Measurements from ENCODE around the gene URGCP. TPM values are rescaled to one million over a fixed set of nuclear protein-coding genes. Genes with fewer than 3 reads are reported as not detected.

The URGCP gene
- total RNA-seq, 1 experiment from 2014 or later, result 30.7 TPM

DNA sequence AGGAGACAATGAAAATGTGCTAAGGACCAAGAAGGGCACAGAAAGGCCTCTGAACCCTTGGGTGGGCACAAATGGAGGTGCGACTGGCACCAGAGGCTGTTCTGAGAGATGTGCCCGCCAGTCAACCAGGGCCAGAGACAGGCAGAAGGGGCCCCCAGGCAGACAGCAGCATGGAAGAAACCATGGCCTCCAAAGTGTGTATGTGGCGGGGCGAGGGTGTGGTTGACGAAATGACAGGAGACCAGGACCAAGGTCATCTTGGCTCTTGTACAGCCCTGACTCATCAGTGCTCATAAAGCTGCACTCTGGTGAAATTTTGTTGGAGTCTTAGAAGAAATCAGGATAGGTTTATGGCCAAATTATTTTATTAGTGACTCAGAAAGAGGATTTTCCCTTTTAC is 33.1 kb downstream of the URGCP start:
- Histone ChIP-seq H3K18ac (ENCODE audit: insufficient read length, low read depth, low read length) (no peak overlapping the region), H3K79me1 (ENCODE audit: insufficient read depth, low read depth, low read length, poor library complexity, severe bottlenecking) (no peaks in the 10 kb centered on the region), H2AK5ac (ENCODE audit: insufficient read length, low read length) (no peak overlapping the region), H2BK120ac (ENCODE audit: low read depth, low read length, poor library complexity, severe bottlenecking) (no peak overlapping the region), H4K91ac (ENCODE audit: insufficient read length, low read depth, low read length) (no peak overlapping the region), H4K8ac (replicated peaks; ENCODE audit: insufficient read length, low read depth, low read length) (no peak overlapping the region), H2BK12ac (ENCODE audit: insufficient read length, low read depth, low read length) (no peak overlapping the region), H3K27me3 (ENCODE audit: insufficient read depth, low read length) (0 out of 2 replicates have a peak, but pooled peaks cover 2% of the 10 kb centered on the region), H2BK20ac (ENCODE audit: low read depth, low read length, poor library complexity, severe bottlenecking) (no peak overlapping the region), H3K14ac (ENCODE audit: insufficient read depth, low read length) (no peak overlapping the region), H3K4me2 (ENCODE audit: insufficient read depth, insufficient read length, low read length) (no peak overlapping the region), H2BK5ac (ENCODE audit: insufficient read length, low read length) (no peak overlapping the region), H3K23me2 (ENCODE audit: insufficient read length, low read depth, low read length, poor library complexity, severe bottlenecking) (peaks cover 6% of the 10 kb centered on the region), H3K56ac (ENCODE audit: insufficient read length, low read depth, low read length) (no peak overlapping the region), H4K20me1 (ENCODE audit: control insufficient read depth, insufficient read depth, insufficient read length) (no peaks in the 10 kb centered on the region), H3K79me2 (ENCODE audit: insufficient read depth, low read length) (no peaks in the 10 kb centered on the region), H3K27ac (ENCODE audit: insufficient read length, low read depth, low read length) (no peak overlapping the region), H3K9ac (ENCODE audit: extremely low read depth, insufficient read length, low read length) (no peak overlapping the region), H2BK15ac (ENCODE audit: low read depth, low read length) (no peak overlapping the region), H3K9me3 (ENCODE audit: control insufficient read depth, low read depth, low read length) (no peaks in the 10 kb centered on the region), H3K4ac (ENCODE audit: low read depth, low read length) (no peak overlapping the region), H3K23ac (ENCODE audit: insufficient read length, low read depth, low read length) (no peak overlapping the region), H3K4me1 (ENCODE audit: insufficient read depth, low read length) (peaks cover 3% of the 10 kb centered on the region; the same call in 1 of the 2 replicates), H4K5ac (ENCODE audit: insufficient read length, low read depth, low read length) (no peak overlapping the region), H2AFZ (ENCODE audit: low read length) (no peak overlapping the region), H3T11ph (ENCODE audit: low read length) (no peak overlapping the region)
- WGBS (ENCODE audit: extremely low coverage, insufficient read length, low lambda C conversion rate), result no CpG with 5 or more reads among the region's 5 CpGs
- TF ChIP-seq, protein P1, sequence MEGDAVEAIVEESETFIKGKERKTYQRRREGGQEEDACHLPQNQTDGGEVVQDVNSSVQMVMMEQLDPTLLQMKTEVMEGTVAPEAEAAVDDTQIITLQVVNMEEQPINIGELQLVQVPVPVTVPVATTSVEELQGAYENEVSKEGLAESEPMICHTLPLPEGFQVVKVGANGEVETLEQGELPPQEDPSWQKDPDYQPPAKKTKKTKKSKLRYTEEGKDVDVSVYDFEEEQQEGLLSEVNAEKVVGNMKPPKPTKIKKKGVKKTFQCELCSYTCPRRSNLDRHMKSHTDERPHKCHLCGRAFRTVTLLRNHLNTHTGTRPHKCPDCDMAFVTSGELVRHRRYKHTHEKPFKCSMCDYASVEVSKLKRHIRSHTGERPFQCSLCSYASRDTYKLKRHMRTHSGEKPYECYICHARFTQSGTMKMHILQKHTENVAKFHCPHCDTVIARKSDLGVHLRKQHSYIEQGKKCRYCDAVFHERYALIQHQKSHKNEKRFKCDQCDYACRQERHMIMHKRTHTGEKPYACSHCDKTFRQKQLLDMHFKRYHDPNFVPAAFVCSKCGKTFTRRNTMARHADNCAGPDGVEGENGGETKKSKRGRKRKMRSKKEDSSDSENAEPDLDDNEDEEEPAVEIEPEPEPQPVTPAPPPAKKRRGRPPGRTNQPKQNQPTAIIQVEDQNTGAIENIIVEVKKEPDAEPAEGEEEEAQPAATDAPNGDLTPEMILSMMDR (conservative IDR thresholded peaks at IDR 0.05), result no peak
- H3K9me3 Mint-ChIP-seq, result no peaks in the 10 kb centered on the region
- peaks cover 37% of the 10 kb centered on the region in 2 experiments for H3K4me1 Mint-ChIP-seq
- DNase-seq, result no peak
- H3K27ac Mint-ChIP-seq, result no peak overlapping the region
- no peak overlapping the region for H3K4me3 Mint-ChIP-seq
- peaks cover 13 to 31% (median 29%) of the 10 kb centered on the region in 3 experiments for H3K36me3 Mint-ChIP-seq (ENCODE audit: insufficient read depth in 1 of 3, low read depth in 3 of 3)
- peaks cover 5% of the 10 kb centered on the region; the same call in 1 of the 2 replicates for H3K27me3 Mint-ChIP-seq (ENCODE audit: low read depth)

Data from H9 (cell line).